GM18511 (cell line): ENCODE results near the gene RXRB.

Experiments used
- ATAC-seq: cut with Tn5 transposase; IDR thresholded peaks from one replicate; pipeline ENCODE4 v1.9.1; 2021; ENCODE audit warnings: mild to moderate bottlenecking, moderate library complexity; ENCODE audit not compliant: unreplicated experiment

Gene RXRB

GRCh38 chr6:33212857-33213165 is 12.3 kb upstream of the RXRB start:
- ATAC-seq: no peak

GRCh38 chr6:33211666-33212422 is 11.4 kb upstream of the RXRB start:
- ATAC-seq: no peak

GRCh38 chr6:33211136-33211535 is 10.7 kb upstream of the RXRB start:
- ATAC-seq: no peak

GRCh38 chr6:33209856-33210255 is 9.4 kb upstream of the RXRB start:
- no peak for ATAC-seq

GRCh38 chr6:33208091-33208967 is 7.9 kb upstream of the RXRB start, which contains the start of gene RING1:
TSS of gene RING1 (plus strand) at chr6:33208500. CDS start at chr6:33208823, 323 bp downstream.
- peak; percentile 41 for ATAC-seq

GRCh38 chr6:33207552-33208090 is 7.2 kb upstream of the RXRB start:
- no peak for ATAC-seq

- ATAC-seq: no peak
These were observed 6.5 kb upstream of the RXRB start for GRCh38 chr6:33206864-33207551.

GRCh38 chr6:33206027-33206863 is 5.8 kb upstream of the RXRB start:
- ATAC-seq: no peak

- ATAC-seq: no peak
These were observed 4.9 kb upstream of the RXRB start for GRCh38 chr6:33205191-33206026.

- peak; percentile 56 for ATAC-seq
These were observed 4.1 kb upstream of the RXRB start, which contains the start of gene HSD17B8 for GRCh38 chr6:33204415-33205190. TSS of gene HSD17B8 (plus strand) at chr6:33204655. CDS start at chr6:33204669, 14 bp downstream.

GRCh38 chr6:33204165-33204414 is 3.6 kb upstream of the RXRB start:
- no peak for ATAC-seq

GRCh38 chr6:33203443-33204164 is 3.1 kb upstream of the RXRB start:
- no peak for ATAC-seq

- no peak for ATAC-seq
These were observed 2.3 kb upstream of the RXRB start for GRCh38 chr6:33202799-33203198.

GRCh38 chr6:33201935-33202334 is 1.5 kb upstream of the RXRB start:
- no peak for ATAC-seq

GRCh38 chr6:33201147-33201545 is 681 bp upstream of the RXRB start:
- ATAC-seq: no peak

- ATAC-seq: peak; percentile 28
These were observed 712 bp downstream of the RXRB start for GRCh38 chr6:33199687-33200218.

- ATAC-seq: no peak
These were observed 1.5 kb downstream of the RXRB start for GRCh38 chr6:33198853-33199436.
